PC-3 (cell line): ENCODE measurements around the gene LRRC8E.

Experiments used
- EZH2 ChIP-seq: fragments of 300-600 bp; sonication (generic); IDR thresholded peaks from one replicate; pipeline ENCODE4 v1.6.1; 2017; ENCODE audit warnings: antibody characterized with exemption, mild to moderate bottlenecking, low read length; ENCODE audit not compliant: unreplicated experiment
- EZH2phosphoT487 ChIP-seq: fragments of 300-600 bp; sonication (generic); IDR thresholded peaks from 2 replicates; pipeline ENCODE4 v1.6.1; 2018; ENCODE audit warnings: mild to moderate bottlenecking, antibody characterized with exemption, low read length, borderline replicate concordance
- TF ChIP-seq, protein P1 (sequence below): fragments of 300-600 bp; sonication (generic); conservative IDR thresholded peaks from 2 replicates; pipeline ENCODE4 v1.5.1; 2017; ENCODE audit warnings: antibody characterized with exemption, low read depth, mild to moderate bottlenecking, low read length

DNA sequence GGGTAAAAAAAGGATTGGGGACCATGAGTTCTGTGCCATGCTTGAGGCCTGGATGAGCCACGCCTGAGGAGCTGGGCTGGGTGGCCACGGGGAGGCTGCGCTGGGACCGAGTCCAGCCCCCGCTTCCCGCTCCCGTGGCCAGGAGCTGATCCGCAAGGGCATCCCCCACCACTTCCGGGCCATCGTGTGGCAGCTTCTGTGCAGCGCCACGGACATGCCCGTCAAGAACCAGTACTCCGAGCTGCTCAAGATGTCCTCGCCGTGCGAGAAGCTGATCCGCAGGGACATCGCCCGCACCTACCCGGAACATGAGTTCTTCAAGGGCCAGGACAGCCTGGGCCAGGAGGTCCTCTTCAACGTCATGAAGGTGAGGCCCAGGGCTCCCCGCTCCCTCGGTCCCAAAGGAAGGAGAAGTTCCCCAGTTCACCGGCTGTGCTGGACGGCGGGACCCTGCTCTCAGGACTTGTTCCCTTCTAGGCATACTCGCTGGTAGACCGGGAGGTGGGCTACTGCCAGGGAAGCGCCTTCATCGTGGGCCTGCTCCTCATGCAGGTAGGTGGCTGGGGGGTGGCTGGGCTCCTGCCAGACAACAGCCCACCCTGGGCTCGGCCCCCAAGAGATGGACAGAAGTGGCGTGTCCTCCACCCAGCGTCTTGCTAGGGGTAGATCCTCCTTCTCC is 39.4 kb upstream of the LRRC8E start:
- TF ChIP-seq, protein P1, sequence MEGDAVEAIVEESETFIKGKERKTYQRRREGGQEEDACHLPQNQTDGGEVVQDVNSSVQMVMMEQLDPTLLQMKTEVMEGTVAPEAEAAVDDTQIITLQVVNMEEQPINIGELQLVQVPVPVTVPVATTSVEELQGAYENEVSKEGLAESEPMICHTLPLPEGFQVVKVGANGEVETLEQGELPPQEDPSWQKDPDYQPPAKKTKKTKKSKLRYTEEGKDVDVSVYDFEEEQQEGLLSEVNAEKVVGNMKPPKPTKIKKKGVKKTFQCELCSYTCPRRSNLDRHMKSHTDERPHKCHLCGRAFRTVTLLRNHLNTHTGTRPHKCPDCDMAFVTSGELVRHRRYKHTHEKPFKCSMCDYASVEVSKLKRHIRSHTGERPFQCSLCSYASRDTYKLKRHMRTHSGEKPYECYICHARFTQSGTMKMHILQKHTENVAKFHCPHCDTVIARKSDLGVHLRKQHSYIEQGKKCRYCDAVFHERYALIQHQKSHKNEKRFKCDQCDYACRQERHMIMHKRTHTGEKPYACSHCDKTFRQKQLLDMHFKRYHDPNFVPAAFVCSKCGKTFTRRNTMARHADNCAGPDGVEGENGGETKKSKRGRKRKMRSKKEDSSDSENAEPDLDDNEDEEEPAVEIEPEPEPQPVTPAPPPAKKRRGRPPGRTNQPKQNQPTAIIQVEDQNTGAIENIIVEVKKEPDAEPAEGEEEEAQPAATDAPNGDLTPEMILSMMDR = no peak
- TF ChIP-seq EZH2 (no peak), EZH2phosphoT487 (no peak)
